MCF 10A (cell line): ENCODE data around the gene ARHGEF18. TPM values are rescaled to one million over a fixed set of nuclear protein-coding genes. Genes with fewer than 3 reads are reported as not detected.
A peak's percentile ranks its signal among the peaks of the same experiment; 100 is the strongest.

ENCODE experiments used
- BruUV-seq: library from RNA; stranded (reverse); fragments of 400-500 nt; replicated peaks from 2 replicates; lab custom pipeline; 2021; lab: Mats Ljungman, UMichigan
- CTCF ChIA-PET: fragments of 300-600 bp; sonication (Branson Sonifier 250); formaldehyde crosslinking; extraction: SDS; loops from one replicate; lab custom pipeline; 2021; ENCODE audit warnings: antibody characterized with exemption, inconsistent platforms; lab: Yijun Ruan, JAX
- POLR2A ChIA-PET: fragments of 300-600, 350-650 bp; sonication (Branson Sonifier 250); formaldehyde crosslinking; extraction: SDS; loops from one replicate; lab custom pipeline; 2020; ENCODE audit warnings: antibody characterized with exemption, inconsistent platforms; lab: Yijun Ruan, JAX
- DNase-seq: peaks from one replicate; pipeline ENCODE4 v3.0.0-alpha.2; 2018; ENCODE audit not compliant: unreplicated experiment
- H3K27ac Mint-ChIP-seq: one replicate; pipeline ENCODE4 v1.8.0; 2022; ENCODE audit warnings: mild to moderate bottlenecking, low read depth, mixed read lengths; ENCODE audit not compliant: unreplicated experiment
- H3K27me3 Mint-ChIP-seq: one replicate; pipeline ENCODE4 v1.8.0; 2022; ENCODE audit warnings: mixed read lengths; ENCODE audit not compliant: insufficient read depth, unreplicated experiment
- H3K36me3 Mint-ChIP-seq: one replicate; pipeline ENCODE4 v1.8.0; 2022; ENCODE audit warnings: mild to moderate bottlenecking, moderate library complexity, mixed read lengths; ENCODE audit not compliant: insufficient read depth, unreplicated experiment
- H3K4me1 Mint-ChIP-seq: one replicate; pipeline ENCODE4 v1.8.0; 2022; ENCODE audit warnings: mixed read lengths; ENCODE audit not compliant: insufficient read depth, unreplicated experiment
- H3K4me3 Mint-ChIP-seq: one replicate; pipeline ENCODE4 v1.8.0; 2022; ENCODE audit warnings: mild to moderate bottlenecking, moderate library complexity, mixed read lengths; ENCODE audit not compliant: unreplicated experiment
- H3K9me3 Mint-ChIP-seq: one replicate; pipeline ENCODE4 v1.8.0; 2022; ENCODE audit warnings: mixed read lengths; ENCODE audit not compliant: unreplicated experiment
- intact Hi-C: fragments of 100-400 bp; cut with micrococcal nuclease; formaldehyde crosslinking; loops from 2 replicates; pipeline ENCODE4 v1.14.1; 2022
- total RNA-seq: library from RNA; stranded (reverse); gene quantifications from 2 replicates; pipeline ENCODE4 v1.2.3, GENCODE V29; 2022
- TF ChIP-seq, protein P1 (sequence below): fragments of 200-600 bp; IDR thresholded peaks from one replicate; pipeline ENCODE4 v1.8.0; 2022; ENCODE audit warnings: antibody characterized with exemption, mild to moderate bottlenecking; ENCODE audit not compliant: unreplicated experiment

Gene ARHGEF18
- total RNA-seq, 1 experiment from 2014 or later = 31.5 TPM

DNA sequence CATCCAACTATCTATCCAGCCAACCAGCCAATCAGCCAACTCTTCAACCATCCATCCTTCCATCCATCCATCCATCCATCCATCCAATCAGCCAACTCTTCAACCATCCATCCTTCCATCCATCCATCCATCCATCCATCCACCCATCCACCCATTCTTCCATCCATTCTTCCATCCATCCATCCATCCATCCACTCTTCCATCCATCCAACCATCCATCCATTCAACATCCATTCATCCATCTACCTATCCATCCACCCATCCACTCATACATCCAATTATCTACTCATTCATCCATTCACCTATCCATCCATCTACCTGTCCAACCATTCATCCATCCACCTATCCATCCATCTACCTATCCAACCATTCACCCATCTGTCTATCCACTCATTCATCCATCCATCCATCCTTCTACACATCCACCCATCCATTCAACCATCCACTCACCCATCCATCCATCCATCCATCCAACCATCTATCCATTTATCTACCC, 9.4 kb downstream of the ARHGEF18 start:
- H3K4me1 Mint-ChIP-seq = no peaks in the 10 kb centered on the region
- no TSS peak for BruUV-seq
- H3K27me3 Mint-ChIP-seq = peaks cover 38% of the 10 kb centered on the region
- intact Hi-C loops = loop anchor here (10.0 kb wide), 1 partner anchor 177 kb away; the partner anchor contains the start of gene PNPLA6
- H3K9me3 Mint-ChIP-seq = peaks cover 13% of the 10 kb centered on the region
- H3K4me3 Mint-ChIP-seq = no peak overlapping the region
- H3K36me3 Mint-ChIP-seq = peaks cover 5% of the 10 kb centered on the region
- CTCF ChIA-PET = interaction anchor here (0.6 to 1.1 kb wide), 2 partner anchors 20 to 237 kb away, joined by 3 read pairs; no protein-coding TSS in a partner anchor
- DNase-seq = no peak
- TF ChIP-seq, protein P1, sequence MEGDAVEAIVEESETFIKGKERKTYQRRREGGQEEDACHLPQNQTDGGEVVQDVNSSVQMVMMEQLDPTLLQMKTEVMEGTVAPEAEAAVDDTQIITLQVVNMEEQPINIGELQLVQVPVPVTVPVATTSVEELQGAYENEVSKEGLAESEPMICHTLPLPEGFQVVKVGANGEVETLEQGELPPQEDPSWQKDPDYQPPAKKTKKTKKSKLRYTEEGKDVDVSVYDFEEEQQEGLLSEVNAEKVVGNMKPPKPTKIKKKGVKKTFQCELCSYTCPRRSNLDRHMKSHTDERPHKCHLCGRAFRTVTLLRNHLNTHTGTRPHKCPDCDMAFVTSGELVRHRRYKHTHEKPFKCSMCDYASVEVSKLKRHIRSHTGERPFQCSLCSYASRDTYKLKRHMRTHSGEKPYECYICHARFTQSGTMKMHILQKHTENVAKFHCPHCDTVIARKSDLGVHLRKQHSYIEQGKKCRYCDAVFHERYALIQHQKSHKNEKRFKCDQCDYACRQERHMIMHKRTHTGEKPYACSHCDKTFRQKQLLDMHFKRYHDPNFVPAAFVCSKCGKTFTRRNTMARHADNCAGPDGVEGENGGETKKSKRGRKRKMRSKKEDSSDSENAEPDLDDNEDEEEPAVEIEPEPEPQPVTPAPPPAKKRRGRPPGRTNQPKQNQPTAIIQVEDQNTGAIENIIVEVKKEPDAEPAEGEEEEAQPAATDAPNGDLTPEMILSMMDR = no peak
- H3K27ac Mint-ChIP-seq = no peak overlapping the region
- POLR2A ChIA-PET = no interaction called here

DNA sequence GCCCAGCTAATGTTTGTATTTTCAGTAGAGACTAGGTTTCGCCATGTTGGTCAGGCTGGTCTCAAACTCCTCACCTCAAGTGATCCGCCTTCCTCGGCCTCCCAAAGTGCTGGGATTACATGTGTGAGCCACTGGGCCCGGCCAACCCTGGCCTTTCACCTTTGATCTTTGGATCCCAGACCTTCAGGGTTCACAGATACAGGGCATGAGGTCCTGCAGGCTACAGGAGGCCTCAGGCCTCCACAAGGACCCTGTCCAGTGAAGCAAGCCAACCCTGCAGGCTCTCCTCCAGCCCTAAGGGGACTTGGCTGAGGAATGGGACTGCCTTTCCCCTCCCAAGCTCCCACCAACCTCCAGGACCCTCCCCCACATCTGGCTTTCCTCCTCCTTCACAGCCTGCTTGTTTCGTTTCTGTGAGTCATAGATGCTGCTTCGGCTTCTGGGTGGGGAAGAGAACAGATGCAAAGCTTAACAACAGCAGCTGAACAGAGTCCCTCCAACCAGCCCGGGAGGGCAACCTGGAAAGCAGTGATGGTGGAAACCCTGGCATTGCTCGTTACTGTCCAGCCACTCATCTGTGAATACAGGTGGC, 11.8 kb downstream of the ARHGEF18 start:
- H3K27me3 Mint-ChIP-seq = peaks cover 53% of the 10 kb centered on the region
- no peak for DNase-seq
- TF ChIP-seq, protein P1 = no peak
- CTCF ChIA-PET = interaction anchor here (0.6 to 1.0 kb wide), 3 partner anchors 291 to 439 kb away, joined by 3 to 4 read pairs (median 4); no protein-coding TSS in a partner anchor
- POLR2A ChIA-PET = interaction anchor here (1.3 kb wide), 1 partner anchor 14 kb away, joined by 3 read pairs; no protein-coding TSS in a partner anchor
- intact Hi-C loops = no loop called here
- no peak overlapping the region for H3K27ac Mint-ChIP-seq
- no peaks in the 10 kb centered on the region for H3K4me1 Mint-ChIP-seq
- H3K9me3 Mint-ChIP-seq = peaks cover 25% of the 10 kb centered on the region
- H3K4me3 Mint-ChIP-seq = no peak overlapping the region
- BruUV-seq = no TSS peak
- peaks cover 5% of the 10 kb centered on the region for H3K36me3 Mint-ChIP-seq

- no peaks in the 10 kb centered on the region for H3K4me1 Mint-ChIP-seq
- no peak overlapping the region for H3K4me3 Mint-ChIP-seq
- ChIA-PET CTCF (interaction anchor here (0.6 kb wide), 1 partner anchor 210 kb away, joined by 3 read pairs; no protein-coding TSS in a partner anchor), POLR2A (no interaction called here)
- TF ChIP-seq, protein P1 = no peak
- intact Hi-C loops = no loop called here
- peaks cover 21% of the 10 kb centered on the region for H3K9me3 Mint-ChIP-seq
- no TSS peak for BruUV-seq
- no peak overlapping the region for H3K27ac Mint-ChIP-seq
- DNase-seq = no peak
- H3K27me3 Mint-ChIP-seq = peaks cover 44% of the 10 kb centered on the region
- no peaks in the 10 kb centered on the region for H3K36me3 Mint-ChIP-seq
Measured at GRCh38 chr19:7363225-7363624, 14.5 kb downstream of the ARHGEF18 start.

GRCh38 chr19:7366701-7367420, 18.1 kb downstream of the ARHGEF18 start:
- Mint-ChIP-seq H3K27ac (no peak overlapping the region), H3K4me1 (peaks cover 10% of the 10 kb centered on the region), H3K27me3 (peaks cover 28% of the 10 kb centered on the region), H3K4me3 (no peak overlapping the region), H3K9me3 (peaks cover 16% of the 10 kb centered on the region), H3K36me3 (no peaks in the 10 kb centered on the region)
- DNase-seq = peak; percentile 72
- BruUV-seq = no TSS peak
- CTCF ChIA-PET = interaction anchor here (0.6 to 2.3 kb wide), 14 partner anchors 10 to 494 kb away, joined by 3 to 13 read pairs (median 3); no protein-coding TSS in a partner anchor
- intact Hi-C loops = no loop called here
- POLR2A ChIA-PET = interaction anchor here (0.6 to 0.7 kb wide), 2 partner anchors 13 to 314 kb away, joined by 3 to 5 read pairs; partner anchors contain the start of gene TRAPPC5
- TF ChIP-seq, protein P1 = peak; percentile 27
